DOHH2 (cell line): Measurements from ENCODE around the gene ITPR3.

Source experiments
- EZH2phosphoT487 ChIP-seq: fragments of 200-600 bp; sonication (generic); IDR thresholded peaks from 2 replicates; pipeline ENCODE4 v1.6.1; 2017; ENCODE audit warnings: borderline replicate concordance, mild to moderate bottlenecking, antibody characterized with exemption, low read length, moderate library complexity, mixed read lengths
- TF ChIP-seq, protein P1 (sequence below): fragments of 200-600 bp; sonication (generic); IDR thresholded peaks from one replicate; pipeline ENCODE4 v1.5.1; 2014; ENCODE audit warnings: antibody characterized with exemption, mild to moderate bottlenecking, low read depth, low read length; ENCODE audit not compliant: poor library complexity, severe bottlenecking

DNA sequence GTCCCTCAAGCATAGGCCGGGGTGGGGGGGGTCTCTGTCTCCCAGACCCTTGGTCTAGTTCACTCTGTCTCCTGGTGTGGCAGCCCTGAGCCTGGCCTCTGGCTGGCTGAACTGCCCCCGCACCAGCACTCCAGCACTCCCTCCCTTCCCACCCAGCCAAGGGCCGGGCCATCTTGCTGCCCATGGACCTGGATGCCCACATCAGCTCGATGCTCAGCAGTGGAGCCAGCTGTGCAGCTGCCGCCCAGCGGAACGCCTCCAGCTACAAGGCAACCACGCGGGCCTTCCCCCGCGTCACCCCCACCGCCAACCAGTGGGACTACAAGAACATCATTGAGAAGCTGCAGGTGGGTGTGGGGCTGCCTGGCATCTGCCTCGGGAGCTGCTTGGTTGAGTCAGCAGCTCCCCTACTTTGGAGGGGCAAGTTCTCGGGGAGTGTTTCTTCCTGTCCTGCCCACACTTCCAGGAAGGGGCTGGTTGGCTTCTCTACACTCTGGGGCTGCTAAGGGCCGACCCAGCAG lies 62.0 kb downstream of the ITPR3 start:
- TF ChIP-seq, protein P1, sequence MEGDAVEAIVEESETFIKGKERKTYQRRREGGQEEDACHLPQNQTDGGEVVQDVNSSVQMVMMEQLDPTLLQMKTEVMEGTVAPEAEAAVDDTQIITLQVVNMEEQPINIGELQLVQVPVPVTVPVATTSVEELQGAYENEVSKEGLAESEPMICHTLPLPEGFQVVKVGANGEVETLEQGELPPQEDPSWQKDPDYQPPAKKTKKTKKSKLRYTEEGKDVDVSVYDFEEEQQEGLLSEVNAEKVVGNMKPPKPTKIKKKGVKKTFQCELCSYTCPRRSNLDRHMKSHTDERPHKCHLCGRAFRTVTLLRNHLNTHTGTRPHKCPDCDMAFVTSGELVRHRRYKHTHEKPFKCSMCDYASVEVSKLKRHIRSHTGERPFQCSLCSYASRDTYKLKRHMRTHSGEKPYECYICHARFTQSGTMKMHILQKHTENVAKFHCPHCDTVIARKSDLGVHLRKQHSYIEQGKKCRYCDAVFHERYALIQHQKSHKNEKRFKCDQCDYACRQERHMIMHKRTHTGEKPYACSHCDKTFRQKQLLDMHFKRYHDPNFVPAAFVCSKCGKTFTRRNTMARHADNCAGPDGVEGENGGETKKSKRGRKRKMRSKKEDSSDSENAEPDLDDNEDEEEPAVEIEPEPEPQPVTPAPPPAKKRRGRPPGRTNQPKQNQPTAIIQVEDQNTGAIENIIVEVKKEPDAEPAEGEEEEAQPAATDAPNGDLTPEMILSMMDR = no peak
- no peak for TF ChIP-seq EZH2phosphoT487
